IMR-90 (cell line): ENCODE measurements around the gene CFAP221. TPM values are rescaled to one million over a fixed set of nuclear protein-coding genes. Genes with fewer than 3 reads are reported as not detected.

Experiments
- ATAC-seq: fragments of 200-7000 bp; cut with Tn5 transposase; 2 replicates; pipeline ENCODE4 v1.9.1; 2020; ENCODE audit warnings: low read depth, mild to moderate bottlenecking, moderate library complexity
- BruUV-seq: library from RNA; stranded (reverse); fragments of 400-500 nt; replicated peaks from 2 replicates; lab custom pipeline; 2021; lab: Mats Ljungman, UMichigan
- CTCF ChIA-PET: fragments of 300-600 bp; formaldehyde crosslinking; extraction: SDS; loops from one replicate; lab custom pipeline; 2021; ENCODE audit warnings: antibody characterized with exemption; lab: Yijun Ruan, JAX
- POLR2A ChIA-PET: fragments of 300-600 bp; sonication (Branson Sonifier 250); formaldehyde crosslinking; loops from one replicate; lab custom pipeline; 2022; ENCODE audit warnings: antibody characterized with exemption; ENCODE audit not compliant: unreplicated experiment; lab: Charles Lee
- DNase-seq: peaks from one replicate; pipeline ENCODE4 v3.0.0; 2013
- H2AFZ ChIP-seq: replicated peaks from 2 replicates; pipeline ENCODE3; 2013; ENCODE audit warnings: low read length, mild to moderate bottlenecking; ENCODE audit not compliant: poor library complexity
- H2AK5ac ChIP-seq: 2 replicates; pipeline ENCODE4 v1.6.1; 2013; ENCODE audit warnings: low read depth, low read length, inconsistent platforms
- H2AK9ac ChIP-seq: replicated peaks from 2 replicates; pipeline ENCODE3; 2013; ENCODE audit warnings: mild to moderate bottlenecking, low read depth, low read length, moderate library complexity; ENCODE audit not compliant: poor library complexity
- H2BK120ac ChIP-seq: 2 replicates; pipeline ENCODE4 v1.6.1; 2013; ENCODE audit warnings: low read depth, low read length, inconsistent platforms
- H2BK15ac ChIP-seq: 3 replicates; pipeline ENCODE4 v1.6.1; 2013; ENCODE audit warnings: low read depth, low read length, inconsistent platforms
- H2BK20ac ChIP-seq: 2 replicates; pipeline ENCODE4 v1.6.1; 2013; ENCODE audit warnings: low read depth, mild to moderate bottlenecking, inconsistent platforms, low read length, moderate library complexity
- H2BK5ac ChIP-seq: 2 replicates; pipeline ENCODE4 v1.6.1; 2013; ENCODE audit warnings: mild to moderate bottlenecking, low read depth, low read length, inconsistent platforms; ENCODE audit not compliant: poor library complexity, severe bottlenecking
- H3K14ac ChIP-seq: replicated peaks from 2 replicates; pipeline ENCODE4 v1.6.1; 2013; ENCODE audit warnings: low read depth, low read length, inconsistent platforms
- H3K18ac ChIP-seq: 2 replicates; pipeline ENCODE4 v1.6.1; 2013; ENCODE audit warnings: low read depth, low read length, control low read depth
- H3K23ac ChIP-seq: 2 replicates; pipeline ENCODE4 v1.6.1; 2013; ENCODE audit warnings: low read depth, low read length, inconsistent platforms
- H3K27ac ChIP-seq: 2 replicates; pipeline ENCODE4 v1.5.1; 2013; ENCODE audit warnings: mild to moderate bottlenecking, control low read depth, low read length; ENCODE audit not compliant: insufficient read depth
- H3K27me3 ChIP-seq: 2 replicates; pipeline ENCODE4 v1.6.1; 2013; ENCODE audit warnings: low read length; ENCODE audit not compliant: control insufficient read depth, insufficient read depth
- H3K36me3 ChIP-seq: 2 replicates; pipeline ENCODE4 v1.6.1; 2013; ENCODE audit warnings: low read length, mixed read lengths; ENCODE audit not compliant: control insufficient read depth, insufficient read depth
- H3K4ac ChIP-seq: 2 replicates; pipeline ENCODE4 v1.6.1; 2013; ENCODE audit warnings: low read depth, low read length, inconsistent platforms
- H3K4me1 ChIP-seq: 2 replicates; pipeline ENCODE4 v1.6.1; 2013; ENCODE audit warnings: low read length, mixed read lengths; ENCODE audit not compliant: control insufficient read depth, insufficient read depth
- H3K4me2 ChIP-seq: 2 replicates; pipeline ENCODE4 v1.6.1; 2013; ENCODE audit warnings: low read depth, mild to moderate bottlenecking, control low read depth, low read length, moderate library complexity
- H3K4me3 ChIP-seq: 2 replicates; pipeline ENCODE4 v1.5.1; 2013; ENCODE audit warnings: low read depth, mild to moderate bottlenecking, control low read depth, low read length, moderate library complexity; ENCODE audit not compliant: insufficient read depth
- H3K56ac ChIP-seq: 2 replicates; pipeline ENCODE4 v1.6.1; 2013; ENCODE audit warnings: low read length, inconsistent platforms; ENCODE audit not compliant: insufficient read depth; ENCODE audit errors: extremely low read depth
- H3K79me1 ChIP-seq, 2 experiments: 2 replicates each; pipeline ENCODE4 v1.6.1; 2013; ENCODE audit warnings: low read length in 2 of 2, inconsistent platforms in 1 of 2, low read depth in 1 of 2
- H3K9ac ChIP-seq: 2 replicates; pipeline ENCODE4 v1.6.1; 2013; ENCODE audit warnings: low read depth, low read length, control low read depth
- H3K9me1 ChIP-seq: 2 replicates; pipeline ENCODE4 v1.6.1; 2013; ENCODE audit warnings: low read length, inconsistent platforms; ENCODE audit not compliant: insufficient read depth
- H3K9me3 ChIP-seq: 2 replicates; pipeline ENCODE4 v1.6.1; 2013; ENCODE audit warnings: low read length; ENCODE audit not compliant: control insufficient read depth, insufficient read depth
- H4K20me1 ChIP-seq: 2 replicates; pipeline ENCODE4 v1.6.1; 2013; ENCODE audit warnings: low read length, inconsistent platforms; ENCODE audit not compliant: insufficient read depth
- H4K5ac ChIP-seq: 2 replicates; pipeline ENCODE4 v1.6.1; 2013; ENCODE audit warnings: mild to moderate bottlenecking, low read depth, low read length, control low read depth
- H4K8ac ChIP-seq, 2 experiments: 2 replicates each; pipeline ENCODE4 v1.6.1; 2013; ENCODE audit warnings: low read depth in 2 of 2, low read length in 2 of 2, control low read depth in 1 of 2, inconsistent platforms in 1 of 2
- H4K91ac ChIP-seq: 2 replicates; pipeline ENCODE4 v1.6.1; 2013; ENCODE audit warnings: low read depth, low read length, inconsistent platforms; ENCODE audit not compliant: insufficient read depth
- MXI1 ChIP-seq: IDR thresholded peaks from 2 replicates; pipeline ENCODE4 v1.6.1; 2012; ENCODE audit warnings: low read depth, mild to moderate bottlenecking, low read length, moderate library complexity, borderline replicate concordance
- POLR2A ChIP-seq: IDR thresholded peaks from 2 replicates; pipeline ENCODE4 v1.6.1; 2012; ENCODE audit warnings: mild to moderate bottlenecking, low read depth, low read length
- RAD21 ChIP-seq: IDR thresholded peaks from 2 replicates; pipeline ENCODE4 v1.6.1; 2012; ENCODE audit warnings: low read length, improper control_type of control experiment
- RCOR1 ChIP-seq: IDR thresholded peaks from 2 replicates; pipeline ENCODE4 v1.6.1; 2012; ENCODE audit warnings: mild to moderate bottlenecking, low read length, improper control_type of control experiment; ENCODE audit not compliant: insufficient replicate concordance
- SMC3 ChIP-seq: fragments of 150-350 bp; IDR thresholded peaks from 2 replicates; pipeline ENCODE4 v1.6.1; 2016; ENCODE audit warnings: low read depth, mild to moderate bottlenecking, antibody characterized with exemption, low read length, moderate library complexity
- WGBS, 2 experiments: methylation state at CpG; one replicate each; pipeline versions ENCODE4 v1.1.5 to v1.1.7; 2013; ENCODE audit warnings: missing lambda C conversion rate in 2 of 2; ENCODE audit not compliant: insufficient read length in 1 of 2; ENCODE audit errors: extremely low coverage in 2 of 2; 5-methylcytosine and 5-hydroxymethylcytosine counted together
- dilution Hi-C: fragments of 300-500 bp; cut with HindIII; formaldehyde crosslinking; loops from one replicate; pipeline ENCODE4 v1.14.3; 2018; ENCODE audit warnings: low sequenced_read_pairs; ENCODE audit not compliant: unreplicated experiment
- in situ Hi-C: fragments of 300-500 bp; cut with MboI; formaldehyde crosslinking; loops from 3 replicates; pipeline ENCODE4 v1.14.3; 2019; ENCODE audit warnings: low sequenced_read_pairs, inconsistent platforms, mixed read lengths
- intact Hi-C: fragments of 100-400 bp; cut with micrococcal nuclease; formaldehyde crosslinking; loops from 2 replicates; pipeline ENCODE4 v1.10.0; 2022
- polyA plus RNA-seq, 3 experiments: library from polyadenylated mRNA; depleted of rRNA; stranded (reverse); fragments of >200 nt; gene quantifications; 2 replicates each; pipeline ENCODE4 v1.2.3, GENCODE V29; 2012; ENCODE audit warnings: low replicate concordance in 1 of 3
- total RNA-seq: library from RNA; depleted of rRNA; stranded (reverse); fragments of >200 nt; gene quantifications from 2 replicates; pipeline ENCODE4 v1.2.3, GENCODE V29; 2012

Gene CFAP221
- total and polyA plus RNA-seq, 2 of the 4 experiments (the other 2 are of a cell fraction), result not detected

DNA sequence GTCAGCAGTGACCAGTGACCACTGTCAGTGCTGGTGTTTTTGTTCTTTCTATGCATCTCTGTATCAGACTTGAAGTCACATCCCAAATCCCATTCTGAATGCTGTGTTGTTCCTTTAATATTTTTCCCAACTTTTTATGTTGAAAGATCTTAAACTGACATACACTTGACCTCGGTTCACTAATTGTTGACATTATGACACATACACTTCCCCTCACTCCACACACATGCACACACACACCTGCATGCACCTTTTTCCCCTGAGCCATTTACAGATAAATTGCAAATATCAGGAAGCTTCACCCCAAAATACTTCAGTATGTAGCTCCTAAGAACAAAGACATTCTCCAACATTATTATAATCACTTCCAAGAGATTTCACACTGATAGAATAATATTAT is 62.4 kb downstream of the CFAP221 start:
- no peaks in the 10 kb centered on the region for H4K20me1 ChIP-seq
- ChIA-PET POLR2A (no interaction called here), CTCF (no interaction called here)
- H2BK15ac ChIP-seq, result no peak overlapping the region
- no peaks in the 10 kb centered on the region for H3K79me1 ChIP-seq
- H2BK120ac ChIP-seq, result no peak overlapping the region
- no peak overlapping the region for H3K4me2 ChIP-seq
- no peak overlapping the region for H3K9ac ChIP-seq
- no peak overlapping the region for H3K4me3 ChIP-seq
- dilution Hi-C loops, result no loop called here
- in situ Hi-C loops, result no loop called here
- H3K4ac ChIP-seq, result no peak overlapping the region
- H4K8ac ChIP-seq, result no peak overlapping the region
- H3K56ac ChIP-seq, result no peak overlapping the region
- no peaks in the 10 kb centered on the region for H3K27me3 ChIP-seq
- no peak overlapping the region for H3K27ac ChIP-seq
- ATAC-seq (no peak), DNase-seq (no peak)
- intact Hi-C loops, result no loop called here
- H4K5ac ChIP-seq, result no peak overlapping the region
- no peak overlapping the region for H2AK5ac ChIP-seq
- no peak overlapping the region for H4K91ac ChIP-seq
- no peak overlapping the region for H3K18ac ChIP-seq
- WGBS, 2 experiments, result no CpG with 5 or more reads among the region's 1 CpG
- no peak overlapping the region for H2AK9ac ChIP-seq
- no TSS peak for BruUV-seq
- H3K9me3 ChIP-seq, result no peaks in the 10 kb centered on the region
- H3K23ac ChIP-seq, result no peak overlapping the region
- H3K9me1 ChIP-seq, result no peaks in the 10 kb centered on the region
- TF ChIP-seq SMC3, result no peak
- no peak for TF ChIP-seq RAD21
- no peak for TF ChIP-seq RCOR1
- no peak for TF ChIP-seq MXI1
- no peak for TF ChIP-seq POLR2A
- H3K36me3 ChIP-seq, result no peaks in the 10 kb centered on the region
- no peak overlapping the region for H2BK5ac ChIP-seq
- H3K4me1 ChIP-seq, result no peaks in the 10 kb centered on the region
- no peak overlapping the region for H2AFZ ChIP-seq
- H3K14ac ChIP-seq, result no peak overlapping the region
- no peak overlapping the region for H2BK20ac ChIP-seq
